Measurements from ENCODE around the gene GRAMD1C.

The GRAMD1C gene

DNA sequence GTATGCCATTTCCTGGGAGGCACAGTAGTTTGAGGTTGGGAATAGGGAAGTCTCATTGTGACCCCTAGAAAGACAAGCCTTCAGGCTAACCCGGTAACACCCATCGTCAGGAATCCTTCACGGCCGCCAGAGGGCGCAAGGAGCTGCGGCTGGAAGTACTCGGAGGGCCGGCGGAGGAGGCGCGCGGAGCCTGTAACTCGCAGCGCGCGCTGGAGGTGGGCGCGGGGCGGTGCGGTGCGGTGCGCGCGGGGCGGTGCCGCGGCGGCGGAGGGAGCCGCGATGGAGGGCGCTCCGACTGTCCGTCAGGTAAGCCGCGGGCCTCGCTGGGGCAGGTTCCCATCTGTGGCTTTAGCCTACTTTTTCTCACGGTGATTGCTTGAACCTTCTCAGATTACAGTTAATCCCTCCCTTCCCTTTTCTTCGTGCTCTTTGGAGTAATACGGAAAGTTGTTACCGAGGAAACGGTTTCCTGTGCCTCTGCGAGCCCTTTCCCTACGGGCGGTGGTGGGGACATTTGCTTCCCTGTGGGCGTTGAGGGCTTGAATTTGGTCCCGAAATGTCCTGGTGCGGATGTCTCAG, at the start of gene GRAMD1C:
Gene GRAMD1C, plus strand, starts transcription at position 158 of the 579 bp plus-strand sequence. Its CDS starts 122 bp downstream, at position 280.
- H3K9ac ChIP-seq = peak within 1 kb of the TSS; percentile 61; the same call in 1 of the 2 replicates
- TF ChIP-seq Cebpa-rat (IDR thresholded peaks at IDR 0.05) = no peak
- peak within 1 kb of the TSS; percentile 71 for H3K4me3 ChIP-seq
- peak within 1 kb of the TSS; percentile 41; the same call in 1 of the 2 replicates for H3K27ac ChIP-seq
- H4K20me1 ChIP-seq = no peaks in the 10 kb centered on the region
- no peaks in the 10 kb centered on the region for H3K9me3 ChIP-seq
- H3K4me1 ChIP-seq = peaks cover 5% of the 10 kb centered on the region
- H3K4me2 ChIP-seq = peak within 1 kb of the TSS; percentile 83
- H3K36me3 ChIP-seq = no peaks in the 10 kb centered on the region
- H3K27me3 ChIP-seq = no peaks in the 10 kb centered on the region

DNA sequence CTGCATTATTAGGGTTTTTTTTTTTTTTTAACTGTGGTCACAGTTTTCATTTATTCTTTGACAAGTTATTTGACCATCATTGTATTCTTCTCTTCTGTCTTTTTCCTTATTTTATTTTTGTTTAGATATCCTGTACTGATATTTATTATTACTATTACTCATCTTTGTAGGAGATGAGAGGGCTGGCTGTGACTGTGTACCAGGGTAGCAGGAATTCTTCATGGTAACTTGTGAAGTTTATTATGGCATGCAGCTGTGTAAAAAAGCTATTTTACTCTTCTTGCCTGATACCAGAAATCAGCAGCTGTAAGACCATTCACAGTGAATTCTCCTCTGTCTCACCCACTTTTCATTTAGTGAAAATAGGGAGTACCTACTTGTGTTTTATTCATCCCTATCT, 47.2 kb upstream of the GRAMD1C start:
- Histone ChIP-seq H3K27me3 (no peaks in the 10 kb centered on the region), H3K4me1 (peaks cover 10% of the 10 kb centered on the region), H3K9ac (no peak overlapping the region), H3K4me3 (no peak overlapping the region), H3K9me3 (no peaks in the 10 kb centered on the region), H3K4me2 (no peak overlapping the region), H3K27ac (no peak overlapping the region), H3K36me3 (peaks cover 44% of the 10 kb centered on the region), H4K20me1 (no peaks in the 10 kb centered on the region)
- no peak for TF ChIP-seq Cebpa-rat (IDR thresholded peaks at IDR 0.05)

DNA sequence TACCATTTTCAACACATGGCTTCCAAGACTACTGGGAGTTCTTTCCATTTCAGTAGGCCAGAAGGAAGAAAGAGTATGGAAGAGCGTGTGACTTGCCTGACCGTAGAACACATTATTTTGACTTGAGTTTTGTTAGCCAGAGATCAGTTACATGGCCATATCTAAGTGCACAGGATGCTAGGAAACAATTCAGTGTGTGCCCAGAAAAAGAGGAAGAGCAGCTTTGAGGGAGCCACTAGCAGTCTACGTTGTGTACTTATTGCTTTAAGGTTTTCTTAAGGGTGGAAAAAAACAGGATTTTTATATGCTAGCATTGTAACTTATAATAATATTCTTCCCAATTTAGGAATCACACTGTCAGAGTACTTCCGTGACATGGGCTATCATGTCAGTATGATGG, 44.1 kb upstream of the GRAMD1C start:
- no peak for TF ChIP-seq Cebpa-rat (IDR thresholded peaks at IDR 0.05)
- Histone ChIP-seq H4K20me1 (no peaks in the 10 kb centered on the region), H3K9me3 (no peaks in the 10 kb centered on the region), H3K4me3 (no peak overlapping the region), H3K27ac (no peak overlapping the region), H3K4me1 (no peaks in the 10 kb centered on the region), H3K36me3 (peaks cover 37% of the 10 kb centered on the region), H3K27me3 (no peaks in the 10 kb centered on the region), H3K4me2 (no peak overlapping the region), H3K9ac (no peak overlapping the region)

DNA sequence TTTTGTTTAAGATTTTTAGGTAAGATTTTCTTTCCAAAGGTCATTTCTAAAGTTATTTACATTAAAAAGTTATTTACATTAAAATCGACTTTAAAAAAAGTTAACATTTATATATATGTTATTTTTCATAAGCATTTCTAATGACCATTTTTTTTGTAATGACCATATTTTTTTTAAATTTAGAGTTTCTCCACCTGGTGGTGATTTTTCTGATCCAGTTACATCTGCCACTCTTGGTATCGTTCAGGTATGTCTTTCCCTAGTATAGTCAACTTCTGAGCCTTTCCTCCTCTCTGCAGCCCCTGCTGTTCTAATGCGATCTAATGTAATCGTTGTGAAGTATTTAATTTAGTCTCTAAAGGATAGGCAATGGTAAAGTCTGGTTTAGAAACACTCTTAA, 42.9 kb upstream of the GRAMD1C start:
- no peak overlapping the region for H3K9ac ChIP-seq
- no peak overlapping the region for H3K4me2 ChIP-seq
- no peaks in the 10 kb centered on the region for H3K9me3 ChIP-seq
- no peak for TF ChIP-seq Cebpa-rat (IDR thresholded peaks at IDR 0.05)
- no peaks in the 10 kb centered on the region for H3K27me3 ChIP-seq
- H3K4me3 ChIP-seq = no peak overlapping the region
- H3K27ac ChIP-seq = no peak overlapping the region
- no peaks in the 10 kb centered on the region for H4K20me1 ChIP-seq
- no peaks in the 10 kb centered on the region for H3K4me1 ChIP-seq
- peaks cover 38% of the 10 kb centered on the region for H3K36me3 ChIP-seq

DNA sequence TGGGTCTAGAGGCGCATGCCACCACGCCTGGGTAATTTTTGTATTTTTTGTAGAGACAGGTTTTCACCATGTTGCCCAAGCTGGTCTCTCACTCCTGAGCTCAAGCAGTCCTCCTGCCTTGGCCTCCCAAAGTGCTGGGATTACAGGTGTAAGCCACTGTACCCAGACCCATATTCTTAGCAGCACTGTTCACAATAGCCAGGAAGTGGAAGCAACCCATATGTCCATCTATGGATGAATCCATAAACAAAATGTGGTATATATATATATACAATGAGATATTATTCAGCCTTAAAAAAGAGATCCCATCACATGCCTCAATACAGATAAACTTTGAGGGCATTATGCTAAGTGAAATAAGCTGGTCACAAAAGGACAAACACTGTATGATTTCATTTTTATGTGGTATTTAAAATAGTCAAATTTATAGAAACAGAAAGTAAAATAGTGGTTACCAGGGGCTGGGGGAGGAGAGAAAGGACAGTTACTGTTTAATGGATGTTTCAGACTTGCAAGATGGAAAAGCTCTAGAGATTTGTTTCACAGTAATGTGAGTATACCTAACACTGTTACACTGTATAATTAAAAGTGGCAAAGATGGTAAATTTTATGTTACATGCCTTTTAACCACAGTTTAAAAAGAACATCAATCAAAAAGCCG, 35.7 kb upstream of the GRAMD1C start:
- no peak for TF ChIP-seq Cebpa-rat (IDR thresholded peaks at IDR 0.05)
- H3K9me3 ChIP-seq = no peaks in the 10 kb centered on the region
- no peak overlapping the region for H3K4me3 ChIP-seq
- H3K9ac ChIP-seq = no peak overlapping the region
- H4K20me1 ChIP-seq = no peaks in the 10 kb centered on the region
- no peaks in the 10 kb centered on the region for H3K27me3 ChIP-seq
- H3K36me3 ChIP-seq = peaks cover 72% of the 10 kb centered on the region
- H3K27ac ChIP-seq = no peak overlapping the region
- H3K4me2 ChIP-seq = no peak overlapping the region
- no peaks in the 10 kb centered on the region for H3K4me1 ChIP-seq

DNA sequence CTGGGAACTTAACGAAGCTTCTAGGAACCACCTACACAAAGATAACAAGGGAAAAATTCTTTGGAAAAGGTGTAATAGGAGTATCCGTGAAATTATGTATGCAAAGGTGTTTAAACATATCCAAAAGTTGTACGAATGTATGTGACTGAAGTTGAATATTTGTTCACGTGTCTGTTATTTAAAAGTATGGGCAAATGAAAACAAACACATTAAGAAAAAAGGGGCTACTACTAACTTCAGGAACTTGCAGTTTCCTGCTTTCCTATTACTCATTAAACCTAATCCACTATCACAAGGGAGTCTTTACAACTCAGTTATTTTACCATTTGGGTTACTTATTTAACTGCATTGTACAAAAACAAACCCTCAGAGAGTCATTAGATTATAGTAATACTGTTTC, 33.9 kb upstream of the GRAMD1C start:
- Histone ChIP-seq H4K20me1 (no peaks in the 10 kb centered on the region), H3K27me3 (no peaks in the 10 kb centered on the region), H3K27ac (no peak overlapping the region), H3K36me3 (peaks cover 72% of the 10 kb centered on the region), H3K9ac (no peak overlapping the region), H3K4me3 (no peak overlapping the region), H3K4me1 (no peaks in the 10 kb centered on the region), H3K4me2 (no peak overlapping the region), H3K9me3 (no peaks in the 10 kb centered on the region)
- TF ChIP-seq Cebpa-rat (IDR thresholded peaks at IDR 0.05) = no peak

DNA sequence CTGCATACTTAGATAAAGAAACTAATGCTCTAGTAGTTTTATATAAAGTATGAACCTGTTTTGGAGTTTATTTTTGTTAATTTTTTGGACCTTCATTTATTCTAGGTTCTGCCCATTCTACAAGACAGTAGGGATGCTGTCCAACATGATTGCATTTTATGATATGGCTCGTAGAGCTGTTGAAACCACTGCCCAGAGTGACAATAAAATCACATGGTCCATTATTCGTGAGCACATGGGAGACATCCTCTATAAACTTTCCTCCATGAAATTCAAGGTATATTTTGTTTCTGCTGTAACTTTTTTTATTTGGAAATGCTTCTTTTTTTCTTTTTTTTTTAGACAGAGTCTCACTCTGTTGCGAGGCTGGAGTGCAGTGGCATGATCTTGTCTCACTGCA, 33.3 kb upstream of the GRAMD1C start:
- Histone ChIP-seq H3K9ac (no peak overlapping the region), H3K4me1 (no peaks in the 10 kb centered on the region), H3K4me3 (no peak overlapping the region), H3K4me2 (no peak overlapping the region), H3K27ac (no peak overlapping the region), H4K20me1 (no peaks in the 10 kb centered on the region), H3K27me3 (no peaks in the 10 kb centered on the region), H3K9me3 (no peaks in the 10 kb centered on the region), H3K36me3 (peaks cover 67% of the 10 kb centered on the region)
- TF ChIP-seq Cebpa-rat (IDR thresholded peaks at IDR 0.05) = no peak

DNA sequence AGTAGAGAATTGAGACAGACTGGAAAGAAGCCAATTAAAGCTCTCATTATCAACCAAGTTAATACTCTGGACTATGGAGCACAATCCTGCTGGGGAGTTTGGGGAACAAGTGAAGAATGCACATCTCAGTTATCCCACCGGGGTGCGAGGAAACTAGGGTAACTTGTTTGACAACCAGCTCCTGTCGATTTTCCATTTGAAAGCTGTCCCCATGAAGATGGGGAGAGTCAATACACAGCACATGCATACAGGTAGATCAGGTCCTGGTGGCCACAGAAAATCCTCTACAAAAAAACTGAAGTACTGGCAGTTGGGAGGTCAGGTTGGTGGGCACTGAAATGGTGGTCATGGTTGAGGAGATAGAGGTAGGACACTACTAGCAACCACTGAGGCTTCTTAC, 25.7 kb upstream of the GRAMD1C start:
- Histone ChIP-seq H3K27ac (no peak overlapping the region), H3K36me3 (peaks cover 9% of the 10 kb centered on the region), H3K9me3 (no peaks in the 10 kb centered on the region), H3K4me3 (no peak overlapping the region), H3K27me3 (no peaks in the 10 kb centered on the region), H4K20me1 (no peaks in the 10 kb centered on the region), H3K4me1 (no peaks in the 10 kb centered on the region), H3K4me2 (no peak overlapping the region), H3K9ac (no peak overlapping the region)
- no peak for TF ChIP-seq Cebpa-rat (IDR thresholded peaks at IDR 0.05)

DNA sequence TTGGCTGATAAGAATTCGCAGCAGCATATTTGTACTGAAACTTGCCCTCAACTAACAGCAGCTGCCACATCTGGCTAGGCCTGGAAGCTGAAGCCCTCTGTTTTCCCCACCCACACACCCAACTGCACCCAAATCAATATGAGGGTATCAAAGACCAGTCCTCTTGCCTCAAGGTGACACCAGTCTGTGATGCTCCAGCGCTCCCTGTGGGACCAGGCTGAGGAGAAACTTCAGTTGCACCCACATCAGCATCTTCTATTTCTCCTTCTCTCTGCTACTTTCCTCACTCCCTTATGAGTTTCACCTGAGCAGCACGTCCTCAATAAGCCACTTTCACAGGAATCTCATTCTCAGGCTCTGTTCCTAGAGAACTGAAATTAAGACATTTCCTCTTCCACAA, 18.7 kb upstream of the GRAMD1C start:
- TF ChIP-seq Cebpa-rat (IDR thresholded peaks at IDR 0.05) = no peak
- no peaks in the 10 kb centered on the region for H3K27me3 ChIP-seq
- no peak overlapping the region for H3K4me2 ChIP-seq
- H3K4me1 ChIP-seq = no peaks in the 10 kb centered on the region
- no peak overlapping the region for H3K9ac ChIP-seq
- H3K36me3 ChIP-seq = no peaks in the 10 kb centered on the region
- no peaks in the 10 kb centered on the region for H3K9me3 ChIP-seq
- H3K27ac ChIP-seq = no peak overlapping the region
- no peaks in the 10 kb centered on the region for H4K20me1 ChIP-seq
- H3K4me3 ChIP-seq = no peak overlapping the region

DNA sequence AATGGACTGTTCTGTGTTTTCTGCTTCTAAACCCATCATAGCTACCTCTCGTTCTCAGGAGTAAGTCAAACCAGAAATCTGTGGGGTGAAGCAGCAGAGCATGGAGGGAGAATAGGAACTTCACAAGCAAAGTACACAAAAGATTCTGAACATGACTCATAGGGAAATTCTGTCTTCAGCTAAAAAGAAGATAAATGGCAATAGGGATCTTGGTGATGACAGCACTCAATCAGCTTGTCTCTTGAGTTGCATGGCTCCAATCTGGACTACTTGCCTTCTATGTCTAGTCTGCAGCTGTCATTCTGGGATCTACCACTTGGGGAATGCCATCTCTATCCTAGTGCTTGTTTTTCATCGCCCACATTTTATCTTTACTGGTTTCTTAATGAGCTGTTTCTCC, 13.5 kb upstream of the GRAMD1C start:
- no peak for TF ChIP-seq Cebpa-rat (IDR thresholded peaks at IDR 0.05)
- H3K27ac ChIP-seq = no peak overlapping the region
- H3K4me3 ChIP-seq = no peak overlapping the region
- H4K20me1 ChIP-seq = no peaks in the 10 kb centered on the region
- H3K9me3 ChIP-seq = no peaks in the 10 kb centered on the region
- H3K9ac ChIP-seq = no peak overlapping the region
- H3K4me2 ChIP-seq = no peak overlapping the region
- H3K4me1 ChIP-seq = peaks cover 12% of the 10 kb centered on the region
- no peaks in the 10 kb centered on the region for H3K36me3 ChIP-seq
- no peaks in the 10 kb centered on the region for H3K27me3 ChIP-seq

Data from BLaER1 (cell line).